Lower leg skin (tissue), 4 donors: ENCODE measurements around the gene NASP. TPM values are rescaled to one million over a fixed set of nuclear protein-coding genes. Genes with fewer than 3 reads are reported as not detected.

Experiments used
- DNase-seq, 2 donors: peaks; one replicate each; pipeline ENCODE4 v3.0.0-alpha.2; 2019; ENCODE audit warnings: low spot score in 2 of 2
- H3K4me3 ChIP-seq: fragments of 200-600 bp; sonication (generic); 2 replicates; pipeline ENCODE4 v1.5.1; 2017; ENCODE audit warnings: mild to moderate bottlenecking, low read depth; ENCODE audit not compliant: poor library complexity, severe bottlenecking
- CTCF ChIP-seq, 3 donors: fragments of 450-650 bp; IDR thresholded peaks; one replicate each; pipeline ENCODE4 v1.5.1; 2016; ENCODE audit warnings: antibody characterized with exemption in 3 of 3, mild to moderate bottlenecking in 3 of 3, moderate library complexity in 2 of 3
- POLR2A ChIP-seq, 2 donors: fragments of 450-650 bp; IDR thresholded peaks; one replicate each; pipeline ENCODE4 v1.6.1; 2016 to 2017; ENCODE audit warnings: antibody characterized with exemption in 2 of 2, mild to moderate bottlenecking in 1 of 2, moderate library complexity in 1 of 2
- whole genome bisulfite sequencing, 2 donors: methylation state at CpG; one replicate each; pipeline ENCODE4 v1.1.5; 2018; 5-methylcytosine and 5-hydroxymethylcytosine counted together
- intact Hi-C: fragments of 100-400 bp; cut with DNase I; formaldehyde crosslinking; loops from one replicate; pipeline ENCODE4 v1.15.0; 2023; ENCODE audit warnings: low total_unique reads
- total RNA-seq, 4 donors: library from RNA; depleted of rRNA; stranded (reverse); fragments of >200 nt; gene quantifications; one replicate each; pipeline ENCODE4 v1.1.0, GENCODE V29; 2016

The NASP gene
- total RNA-seq, 4 donors from 2014 or later: 35.4 to 64.4 (median 52.3) TPM

DNA sequence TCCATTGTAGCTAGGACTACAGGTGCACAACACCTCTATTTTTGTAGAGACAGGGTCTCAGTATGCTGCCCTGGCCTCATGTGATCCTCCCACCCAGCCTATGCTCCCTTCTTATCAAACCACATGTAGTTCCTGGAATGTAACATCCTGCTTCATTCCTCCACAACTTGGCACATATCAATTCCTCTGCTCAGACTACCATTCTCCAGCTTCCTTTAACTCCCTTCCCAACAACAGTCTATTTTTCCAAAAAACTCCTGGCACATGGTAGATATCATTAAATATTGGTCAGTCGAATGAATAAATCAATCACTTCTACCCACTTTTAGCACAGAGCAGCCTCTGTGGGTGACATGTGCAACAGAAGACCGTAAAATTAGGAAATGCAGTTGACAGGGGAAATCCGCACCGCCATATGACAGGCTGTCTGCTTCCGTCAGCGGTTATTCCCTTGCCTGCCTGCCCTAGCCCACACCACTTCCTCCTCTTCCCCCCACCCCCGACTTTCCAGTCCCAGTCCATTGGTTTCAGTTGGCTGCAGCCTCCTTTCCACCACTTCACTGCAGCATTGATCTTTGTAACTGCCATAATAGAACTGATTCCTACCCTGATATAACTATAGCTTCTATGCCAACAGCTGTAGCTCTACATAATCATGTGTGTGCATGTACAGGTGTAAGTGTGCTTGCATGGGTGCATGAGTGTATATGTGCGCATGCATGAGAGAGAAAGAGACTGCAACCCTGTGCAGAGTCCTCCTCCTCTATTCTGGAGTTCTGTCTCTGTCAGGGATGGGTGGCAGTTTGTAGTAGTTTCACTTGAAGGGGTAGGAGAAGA lies 40.0 kb upstream of the NASP start:
- TF ChIP-seq CTCF (IDR thresholded peaks at IDR 0.05): no peak
- intact Hi-C loops: no loop called here
- H3K4me3 ChIP-seq: no peak overlapping the region
- 49% methylated on average over 8 of the region's 8 CpGs for WGBS, 2 donors
- peak; percentile 61 to 91 for DNase-seq

DNA sequence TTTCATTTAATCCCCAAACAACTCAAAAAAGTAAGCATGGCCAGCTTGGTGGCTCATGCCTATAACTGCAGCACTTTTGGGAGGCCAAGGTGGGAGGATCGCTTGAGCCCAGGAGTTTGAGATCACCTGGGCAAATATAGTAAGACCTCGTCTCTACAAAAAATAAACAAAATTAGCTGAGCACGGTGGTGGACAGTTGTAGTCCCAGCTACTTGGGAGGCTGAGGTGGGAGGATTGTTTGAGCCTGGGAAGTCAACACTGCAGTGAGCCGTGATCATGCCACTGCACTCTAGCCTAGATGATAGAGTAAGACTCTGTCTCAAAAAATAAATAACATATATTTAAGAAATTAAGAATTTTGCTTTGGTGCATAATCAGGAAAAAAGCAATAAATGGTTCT lies 39.3 kb upstream of the NASP start:
- DNase-seq: no peak
- H3K4me3 ChIP-seq: no peak overlapping the region
- WGBS, 2 donors: 88 to 94% methylated on average over 4 of the region's 4 CpGs
- TF ChIP-seq POLR2A (IDR thresholded peaks at IDR 0.05) (no peak), CTCF (IDR thresholded peaks at IDR 0.05) (no peak)
- intact Hi-C loops: no loop called here

DNA sequence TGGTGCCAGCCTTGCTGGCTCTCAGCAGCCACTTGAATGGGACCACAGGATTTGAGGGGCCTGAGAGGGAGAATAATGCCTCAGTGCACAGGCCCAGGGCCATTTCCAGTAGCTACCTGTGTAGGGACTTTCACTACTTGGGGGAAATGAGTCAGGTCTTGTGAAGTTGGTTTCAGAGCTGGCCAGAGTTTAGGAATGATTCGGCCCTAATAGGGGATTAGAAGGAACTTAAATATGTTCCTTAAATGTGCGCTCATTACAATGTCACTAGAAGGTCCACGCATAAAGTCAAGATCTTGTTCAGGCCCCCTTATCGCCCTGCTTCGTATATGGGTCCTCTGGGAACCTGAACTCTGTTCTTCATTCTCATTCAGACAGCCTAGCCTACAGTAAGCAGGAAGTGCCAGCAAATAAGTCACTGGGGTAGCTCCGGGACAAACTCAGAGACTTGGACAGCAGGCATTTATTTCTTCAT lies 38.8 kb upstream of the NASP start:
- no peak for TF ChIP-seq POLR2A (IDR thresholded peaks at IDR 0.05)
- TF ChIP-seq CTCF (IDR thresholded peaks at IDR 0.05): no peak
- H3K4me3 ChIP-seq: no peak overlapping the region
- intact Hi-C loops: no loop called here
- 56 to 64% methylated on average over 6 of the region's 6 CpGs for WGBS, 2 donors
- no peak for DNase-seq

DNA sequence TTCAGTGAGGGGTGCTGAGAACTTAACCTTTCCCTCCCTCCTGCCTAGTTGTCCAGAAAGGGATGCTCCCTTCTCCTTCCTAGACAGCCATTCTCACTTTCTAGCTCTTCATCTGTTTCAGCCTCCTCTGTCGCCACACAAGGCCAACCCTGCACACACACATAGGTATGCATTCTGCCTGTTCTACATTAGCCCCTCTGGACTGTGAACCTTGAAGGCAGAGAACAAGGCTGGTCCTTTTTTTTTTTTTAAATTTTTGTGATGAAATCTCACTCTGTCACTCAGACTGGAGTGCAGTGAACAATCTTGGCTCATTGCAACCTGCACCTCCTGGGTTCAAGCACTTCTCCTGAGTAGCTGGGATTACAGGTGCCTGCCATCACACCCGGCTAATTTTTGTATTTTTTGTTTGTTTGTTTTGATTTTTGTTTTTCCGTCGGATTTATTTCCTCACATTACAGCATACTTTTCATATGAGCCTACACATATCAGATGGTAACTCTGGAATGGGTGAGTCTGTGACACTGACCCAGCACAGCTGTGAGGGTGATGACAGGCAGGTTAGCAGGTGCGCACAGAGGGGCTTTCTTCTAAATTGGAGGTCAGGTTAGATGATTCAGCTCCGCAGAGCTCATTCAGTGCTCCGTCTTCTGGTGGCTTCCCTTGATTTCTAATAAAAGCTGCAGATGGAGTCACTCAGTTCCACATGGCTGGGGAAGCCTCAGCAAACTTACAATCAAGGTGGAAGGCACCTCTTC lies 38.1 kb upstream of the NASP start:
- 86 to 90% methylated on average over 7 of the region's 7 CpGs for whole genome bisulfite sequencing, 2 donors
- no peak overlapping the region for H3K4me3 ChIP-seq
- no peak for DNase-seq
- intact Hi-C loops: no loop called here
- no peak for TF ChIP-seq POLR2A (IDR thresholded peaks at IDR 0.05)
- TF ChIP-seq CTCF (IDR thresholded peaks at IDR 0.05): no peak

- intact Hi-C loops: no loop called here
- DNase-seq: peak; percentile 85 to 97
- no peak for TF ChIP-seq CTCF (IDR thresholded peaks at IDR 0.05)
- H3K4me3 ChIP-seq: peak within 1 kb of the TSS; percentile 44
- WGBS, 2 donors: 0 to 1% methylated on average over 29 to 46 of the region's 47 CpGs
Measured at GRCh38 chr1:45550401-45551351, 33.2 kb upstream of the NASP start, which contains the start of gene AKR1A1. TSS of gene AKR1A1 (plus strand) at chr1:45550826. CDS start at chr1:45561795, 10,969 bp downstream.
